Measurements from ENCODE around the gene NELFCD.

DNA sequence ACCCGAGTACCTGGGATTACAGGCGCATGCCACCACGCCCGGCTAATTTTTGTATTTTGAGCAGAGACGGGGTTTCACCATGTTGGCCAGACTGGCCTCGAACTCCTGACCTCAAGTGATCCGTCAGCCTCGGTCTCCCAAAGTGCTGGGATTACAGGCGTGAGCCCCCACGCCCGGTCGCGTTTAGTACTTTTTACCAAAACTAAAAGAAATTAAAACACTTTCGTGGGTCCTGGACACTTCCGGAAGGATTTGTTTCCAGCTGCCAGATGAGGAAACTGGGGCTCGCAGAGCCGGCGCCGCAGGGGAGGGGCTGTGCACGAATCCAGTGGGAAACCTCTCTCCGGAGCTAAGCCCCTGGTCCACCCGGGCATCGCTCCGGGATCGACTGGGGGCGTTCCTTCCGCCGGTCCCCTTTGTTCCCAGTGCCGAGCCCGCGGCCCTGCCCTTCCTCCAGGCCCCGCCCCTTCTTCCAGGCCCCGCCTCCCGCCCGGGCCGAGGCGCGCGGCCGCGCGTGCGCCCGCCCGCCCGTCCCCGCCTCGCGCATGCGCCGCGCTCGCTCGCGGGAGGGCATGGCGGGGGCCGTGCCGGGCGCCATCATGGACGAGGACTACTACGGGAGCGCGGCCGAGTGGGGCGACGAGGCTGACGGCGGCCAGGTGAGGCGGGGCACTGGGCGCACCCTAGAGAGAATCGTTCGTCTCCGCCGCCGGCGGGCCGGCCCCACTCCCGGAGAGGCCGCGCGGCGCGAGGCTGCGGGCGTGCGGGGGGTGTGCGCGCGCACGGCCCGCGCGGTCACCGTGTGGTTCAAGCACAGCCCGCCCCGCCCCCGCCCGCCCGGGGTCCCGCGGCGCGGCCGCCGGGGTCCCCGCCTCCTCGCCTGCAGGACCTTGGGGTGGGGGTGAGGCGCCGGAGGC lies at the start of gene NELFCD:
- TF ChIP-seq, protein P1, sequence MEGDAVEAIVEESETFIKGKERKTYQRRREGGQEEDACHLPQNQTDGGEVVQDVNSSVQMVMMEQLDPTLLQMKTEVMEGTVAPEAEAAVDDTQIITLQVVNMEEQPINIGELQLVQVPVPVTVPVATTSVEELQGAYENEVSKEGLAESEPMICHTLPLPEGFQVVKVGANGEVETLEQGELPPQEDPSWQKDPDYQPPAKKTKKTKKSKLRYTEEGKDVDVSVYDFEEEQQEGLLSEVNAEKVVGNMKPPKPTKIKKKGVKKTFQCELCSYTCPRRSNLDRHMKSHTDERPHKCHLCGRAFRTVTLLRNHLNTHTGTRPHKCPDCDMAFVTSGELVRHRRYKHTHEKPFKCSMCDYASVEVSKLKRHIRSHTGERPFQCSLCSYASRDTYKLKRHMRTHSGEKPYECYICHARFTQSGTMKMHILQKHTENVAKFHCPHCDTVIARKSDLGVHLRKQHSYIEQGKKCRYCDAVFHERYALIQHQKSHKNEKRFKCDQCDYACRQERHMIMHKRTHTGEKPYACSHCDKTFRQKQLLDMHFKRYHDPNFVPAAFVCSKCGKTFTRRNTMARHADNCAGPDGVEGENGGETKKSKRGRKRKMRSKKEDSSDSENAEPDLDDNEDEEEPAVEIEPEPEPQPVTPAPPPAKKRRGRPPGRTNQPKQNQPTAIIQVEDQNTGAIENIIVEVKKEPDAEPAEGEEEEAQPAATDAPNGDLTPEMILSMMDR (optimal IDR thresholded peaks at IDR 0.05 in 1 of 3, IDR thresholded peaks at IDR 0.05 in 1 of 3, conservative IDR thresholded peaks at IDR 0.05 in 1 of 3; ENCODE audit: extremely low read depth in 1 of 3, insufficient read depth in 2 of 3, low read length in 3 of 3), result no peak
- TF ChIP-seq EZH2 (IDR thresholded peaks at IDR 0.05; ENCODE audit: low read length), result no peak

Measured in keratinocyte (primary cell).